Sigmoid colon (tissue), 7 donors: ENCODE results near the gene AUTS2. TPM values are rescaled to one million over a fixed set of nuclear protein-coding genes. Genes with fewer than 3 reads are reported as not detected.

Experiments
- DNase-seq: peaks from one replicate; pipeline ENCODE4 v3.0.0-alpha.2; 2019
- H3K27ac ChIP-seq, 4 donors: fragments of 200-600 bp; sonication (generic); one replicate each; pipeline ENCODE4 v1.5.1; 2016 to 2019; ENCODE audit warnings: mild to moderate bottlenecking in 1 of 4
- H3K27me3 ChIP-seq, 3 donors: fragments of 200-600 bp; sonication (generic); one replicate each; pipeline ENCODE4 v1.5.1; 2019; ENCODE audit warnings: mild to moderate bottlenecking in 1 of 3
- H3K36me3 ChIP-seq, 4 donors: fragments of 200-600 bp; sonication (generic); one replicate each; pipeline ENCODE4 v1.5.1; 2016 to 2019
- H3K4me1 ChIP-seq, 4 donors: fragments of 200-600 bp; sonication (generic); one replicate each; pipeline ENCODE4 v1.5.1; 2017 to 2019
- H3K4me3 ChIP-seq, 4 donors: fragments of 200-600 bp; sonication (generic); one replicate each; pipeline ENCODE4 v1.5.1; 2017 to 2019; ENCODE audit warnings: mild to moderate bottlenecking in 2 of 4, moderate library complexity in 1 of 4
- H3K9me3 ChIP-seq, 4 donors: fragments of 200-600 bp in 3 of 4; sonication (generic) in 3 of 4; one replicate each; pipeline versions ENCODE4 v1.5.1 to v1.6.1; 2013 to 2019
- EP300 ChIP-seq, 4 donors: sonication (generic); formaldehyde crosslinking; IDR thresholded peaks; one replicate each; pipeline ENCODE4 v1.6.1; 2017; ENCODE audit warnings: antibody characterized with exemption in 4 of 4
- POLR2A ChIP-seq, 2 donors: fragments of 450-650 bp; IDR thresholded peaks; one replicate each; pipeline ENCODE4 v1.6.1; 2016; ENCODE audit warnings: antibody characterized with exemption in 2 of 2, mild to moderate bottlenecking in 2 of 2, moderate library complexity in 2 of 2
- POLR2AphosphoS5 ChIP-seq, 4 donors: sonication (generic); formaldehyde crosslinking; IDR thresholded peaks; one replicate each; pipeline ENCODE4 v1.6.1; 2017; ENCODE audit warnings: antibody characterized with exemption in 4 of 4
- WGBS, 2 donors: extraction: QIAGEN DNeasy Blood & Tissue Kit; methylation state at CpG; one replicate each; pipeline ENCODE4 v1.1.7; 2013; 5-methylcytosine and 5-hydroxymethylcytosine counted together
- intact Hi-C: fragments of 100-400 bp; cut with DNase I; formaldehyde crosslinking; loops from one replicate; pipeline ENCODE4 v1.15.1; 2023
- polyA plus RNA-seq, 3 donors: library from polyadenylated mRNA; stranded (reverse); fragments of 200-250 nt; gene quantifications; one replicate each; pipeline ENCODE4 v1.2.3, GENCODE V29; 2013
- total RNA-seq, 4 donors: library from RNA; depleted of rRNA; stranded (reverse); fragments of >200 nt; gene quantifications; one replicate each; pipeline ENCODE4 v1.1.0, GENCODE V29; 2016
- TF ChIP-seq, protein P1 (sequence below), 4 experiments: fragments of 450-650 bp in 3 of 4; fragments of 200-600 bp in 1 of 4; IDR thresholded peaks; one replicate each; pipeline ENCODE4 v1.5.1; 2016 to 2019; ENCODE audit warnings: antibody characterized with exemption in 4 of 4, mild to moderate bottlenecking in 3 of 4, moderate library complexity in 2 of 4
- donor health status: healthy with polysubstance abuse.
- donor health status: Bipolar disorder and iron deficiency.
- donor health status: healthy.

The AUTS2 gene
- total and polyA plus RNA-seq, 7 donors, result 3.6 to 55.7 (median 25.5) TPM

DNA sequence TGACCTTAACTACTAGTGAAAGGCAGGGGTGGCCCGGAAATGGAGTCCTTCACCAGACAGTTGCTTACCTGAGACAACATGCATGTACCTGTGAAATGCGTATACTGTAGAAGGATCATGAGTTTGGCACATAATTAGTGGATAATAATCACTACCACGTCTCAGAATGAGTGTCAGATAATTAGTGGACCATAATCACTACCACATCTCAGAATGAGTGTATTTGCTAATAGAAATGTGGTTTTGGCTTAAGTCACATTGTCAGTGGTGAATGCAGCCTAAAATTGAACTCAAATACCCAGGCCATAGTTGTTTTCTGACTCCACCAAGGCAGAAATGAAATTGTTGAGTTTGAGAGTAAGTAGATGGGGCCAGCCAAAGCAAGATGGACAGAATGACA lies 1065.4 kb downstream of the AUTS2 start:
- 61% methylated on average over 3 of the region's 3 CpGs for WGBS, 2 donors
- Histone ChIP-seq H3K4me3 (no peak overlapping the region), H3K36me3 (no peaks in the 10 kb centered on the region), H3K27me3 (no peaks in the 10 kb centered on the region), H3K4me1 (no peaks in the 10 kb centered on the region), H3K9me3 (no peaks in the 10 kb centered on the region), H3K27ac (no peak overlapping the region)
- intact Hi-C loops, result no loop called here
- TF ChIP-seq EP300 (IDR thresholded peaks at IDR 0.05) (no peak), POLR2AphosphoS5 (IDR thresholded peaks at IDR 0.05) (no peak), POLR2A (IDR thresholded peaks at IDR 0.05) (no peak)
- TF ChIP-seq, protein P1, sequence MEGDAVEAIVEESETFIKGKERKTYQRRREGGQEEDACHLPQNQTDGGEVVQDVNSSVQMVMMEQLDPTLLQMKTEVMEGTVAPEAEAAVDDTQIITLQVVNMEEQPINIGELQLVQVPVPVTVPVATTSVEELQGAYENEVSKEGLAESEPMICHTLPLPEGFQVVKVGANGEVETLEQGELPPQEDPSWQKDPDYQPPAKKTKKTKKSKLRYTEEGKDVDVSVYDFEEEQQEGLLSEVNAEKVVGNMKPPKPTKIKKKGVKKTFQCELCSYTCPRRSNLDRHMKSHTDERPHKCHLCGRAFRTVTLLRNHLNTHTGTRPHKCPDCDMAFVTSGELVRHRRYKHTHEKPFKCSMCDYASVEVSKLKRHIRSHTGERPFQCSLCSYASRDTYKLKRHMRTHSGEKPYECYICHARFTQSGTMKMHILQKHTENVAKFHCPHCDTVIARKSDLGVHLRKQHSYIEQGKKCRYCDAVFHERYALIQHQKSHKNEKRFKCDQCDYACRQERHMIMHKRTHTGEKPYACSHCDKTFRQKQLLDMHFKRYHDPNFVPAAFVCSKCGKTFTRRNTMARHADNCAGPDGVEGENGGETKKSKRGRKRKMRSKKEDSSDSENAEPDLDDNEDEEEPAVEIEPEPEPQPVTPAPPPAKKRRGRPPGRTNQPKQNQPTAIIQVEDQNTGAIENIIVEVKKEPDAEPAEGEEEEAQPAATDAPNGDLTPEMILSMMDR (IDR thresholded peaks at IDR 0.05), result no peak
- DNase-seq, result no peak

DNA sequence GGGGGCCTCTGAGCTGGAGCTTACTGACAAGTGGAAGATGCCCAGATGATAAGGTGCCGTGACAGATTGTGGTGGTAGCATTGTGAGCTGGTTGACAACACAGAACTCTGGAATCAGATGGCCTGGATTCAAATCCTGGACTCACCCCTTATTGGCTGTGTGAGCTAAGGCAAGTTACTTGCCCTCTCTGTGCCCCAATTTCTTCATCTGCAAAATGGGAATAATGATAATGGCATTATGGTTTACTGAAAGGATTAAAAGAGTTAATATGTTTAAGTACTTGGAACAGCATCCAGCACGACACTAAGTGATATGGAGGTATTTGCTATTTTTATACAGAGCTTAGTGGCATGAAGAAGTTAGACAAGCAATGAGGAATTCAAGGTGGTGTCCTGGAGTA lies 1067.7 kb downstream of the AUTS2 start:
- no peak overlapping the region for H3K4me3 ChIP-seq
- intact Hi-C loops, result no loop called here
- no peak for TF ChIP-seq POLR2AphosphoS5 (IDR thresholded peaks at IDR 0.05)
- no peak for TF ChIP-seq POLR2A (IDR thresholded peaks at IDR 0.05)
- TF ChIP-seq EP300 (IDR thresholded peaks at IDR 0.05), result no peak
- TF ChIP-seq, protein P1 (IDR thresholded peaks at IDR 0.05), result no peak
- DNase-seq, result no peak
- 89 to 92% methylated on average over 2 of the region's 2 CpGs for WGBS, 2 donors
- H3K4me1 ChIP-seq, result no peaks in the 10 kb centered on the region
- no peak overlapping the region for H3K27ac ChIP-seq
- H3K36me3 ChIP-seq, result no peaks in the 10 kb centered on the region
- H3K27me3 ChIP-seq, result no peaks in the 10 kb centered on the region
- H3K9me3 ChIP-seq, result no peaks in the 10 kb centered on the region

DNA sequence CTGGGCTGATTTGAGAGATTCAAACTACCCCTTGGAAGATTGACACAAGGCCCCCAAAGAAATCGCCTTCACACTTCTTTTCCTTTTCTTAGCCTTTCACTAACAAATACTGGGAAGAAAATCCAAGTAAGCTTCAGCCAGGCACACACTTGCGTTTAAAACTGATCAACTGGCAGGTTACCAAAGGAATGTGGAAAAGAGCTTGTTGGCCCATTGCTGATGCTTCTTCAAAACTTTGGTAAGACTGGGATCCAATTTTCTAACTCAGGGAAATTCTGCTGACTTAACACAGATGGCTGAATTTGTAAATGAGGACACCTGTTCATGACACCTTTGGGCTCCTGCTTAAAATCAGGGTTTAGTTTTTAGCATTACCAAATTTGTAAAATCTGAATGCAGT lies 1069.1 kb downstream of the AUTS2 start:
- TF ChIP-seq, protein P1 (IDR thresholded peaks at IDR 0.05), result no peak
- TF ChIP-seq POLR2A (IDR thresholded peaks at IDR 0.05) (no peak), EP300 (IDR thresholded peaks at IDR 0.05) (no peak), POLR2AphosphoS5 (IDR thresholded peaks at IDR 0.05) (no peak)
- WGBS, 2 donors, result 89% methylated on average over 2 of the region's 2 CpGs
- H3K4me1 ChIP-seq, result no peaks in the 10 kb centered on the region
- no peaks in the 10 kb centered on the region for H3K9me3 ChIP-seq
- intact Hi-C loops, result no loop called here
- no peak overlapping the region for H3K4me3 ChIP-seq
- no peak for DNase-seq
- H3K36me3 ChIP-seq, result no peaks in the 10 kb centered on the region
- no peak overlapping the region for H3K27ac ChIP-seq
- no peaks in the 10 kb centered on the region for H3K27me3 ChIP-seq

DNA sequence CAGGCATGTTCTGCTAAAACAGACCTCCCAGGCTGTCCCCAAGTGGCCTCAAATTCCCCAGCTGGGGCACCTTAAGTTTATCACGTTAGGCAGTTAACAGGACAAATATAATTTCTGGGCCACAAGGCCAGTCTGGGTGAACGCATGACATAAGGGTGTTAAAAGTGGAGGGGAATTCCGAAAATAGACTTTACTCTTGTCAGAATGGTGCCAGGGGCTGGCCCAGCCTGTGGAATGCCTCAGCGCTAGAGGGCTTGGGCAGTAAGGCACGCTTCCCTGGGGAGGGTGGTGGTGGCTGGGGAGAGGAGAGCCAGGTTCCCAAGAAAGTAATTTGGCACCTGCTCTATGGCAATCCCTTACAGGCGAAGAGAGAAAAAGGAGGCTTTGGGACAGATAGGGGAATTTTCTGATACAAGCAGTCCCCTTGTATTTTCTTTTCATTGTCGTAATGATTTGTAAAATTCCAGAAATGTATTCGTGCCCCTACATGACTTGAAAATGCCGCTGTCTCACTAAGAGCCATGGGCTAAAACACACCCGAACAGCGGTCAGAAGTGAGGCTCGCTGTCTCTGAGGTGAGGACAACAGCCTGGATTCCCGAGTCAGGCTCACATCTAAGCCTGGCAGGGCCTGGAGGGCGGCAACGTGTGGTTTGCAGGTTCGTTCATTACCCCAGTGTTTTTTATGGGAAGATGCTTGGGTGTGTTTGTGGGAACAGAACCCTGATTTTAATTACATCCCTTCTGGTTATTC lies 1070.5 kb downstream of the AUTS2 start:
- H3K9me3 ChIP-seq, result no peaks in the 10 kb centered on the region
- no peaks in the 10 kb centered on the region for H3K27me3 ChIP-seq
- no peak overlapping the region for H3K4me3 ChIP-seq
- no peak overlapping the region for H3K27ac ChIP-seq
- intact Hi-C loops, result no loop called here
- DNase-seq, result no peak
- 46 to 72% methylated on average over 16 of the region's 16 CpGs for WGBS, 2 donors
- H3K4me1 ChIP-seq, result no peaks in the 10 kb centered on the region
- H3K36me3 ChIP-seq, result no peaks in the 10 kb centered on the region
- TF ChIP-seq EP300 (IDR thresholded peaks at IDR 0.05) (no peak), POLR2A (IDR thresholded peaks at IDR 0.05) (no peak), POLR2AphosphoS5 (IDR thresholded peaks at IDR 0.05) (no peak)
- TF ChIP-seq, protein P1 (IDR thresholded peaks at IDR 0.05), result no peak

DNA sequence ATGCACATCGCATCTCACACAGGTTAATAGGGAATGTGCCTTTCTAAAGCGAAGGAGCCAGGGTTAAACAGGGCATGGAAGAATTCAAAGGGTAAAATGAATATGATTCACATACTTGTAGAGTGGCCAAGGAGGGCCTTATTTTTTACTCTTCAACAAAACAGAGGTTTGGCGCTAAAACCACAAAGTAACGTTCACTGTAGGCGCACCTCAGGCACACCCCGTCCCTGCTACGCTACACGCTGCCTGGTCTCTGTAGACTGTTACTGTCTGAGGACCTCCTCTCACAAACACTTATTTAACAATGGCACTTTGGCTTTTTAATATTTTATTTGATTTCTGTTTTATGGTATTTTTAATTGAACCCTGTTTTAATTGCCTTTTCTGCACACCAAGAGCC lies 1071.6 kb downstream of the AUTS2 start:
- H3K27ac ChIP-seq, result no peak overlapping the region
- no peak for DNase-seq
- no peak for TF ChIP-seq POLR2A (IDR thresholded peaks at IDR 0.05)
- no peak for TF ChIP-seq POLR2AphosphoS5 (IDR thresholded peaks at IDR 0.05)
- TF ChIP-seq EP300 (IDR thresholded peaks at IDR 0.05), result no peak
- TF ChIP-seq, protein P1 (IDR thresholded peaks at IDR 0.05), result no peak
- no peak overlapping the region for H3K4me3 ChIP-seq
- WGBS, 2 donors, result 90 to 93% methylated on average over 8 of the region's 8 CpGs
- H3K9me3 ChIP-seq, result no peaks in the 10 kb centered on the region
- H3K36me3 ChIP-seq, result no peaks in the 10 kb centered on the region
- intact Hi-C loops, result no loop called here
- H3K27me3 ChIP-seq, result no peaks in the 10 kb centered on the region
- H3K4me1 ChIP-seq, result no peaks in the 10 kb centered on the region
